ENCODE results near the gene ORAI3.

DNA sequence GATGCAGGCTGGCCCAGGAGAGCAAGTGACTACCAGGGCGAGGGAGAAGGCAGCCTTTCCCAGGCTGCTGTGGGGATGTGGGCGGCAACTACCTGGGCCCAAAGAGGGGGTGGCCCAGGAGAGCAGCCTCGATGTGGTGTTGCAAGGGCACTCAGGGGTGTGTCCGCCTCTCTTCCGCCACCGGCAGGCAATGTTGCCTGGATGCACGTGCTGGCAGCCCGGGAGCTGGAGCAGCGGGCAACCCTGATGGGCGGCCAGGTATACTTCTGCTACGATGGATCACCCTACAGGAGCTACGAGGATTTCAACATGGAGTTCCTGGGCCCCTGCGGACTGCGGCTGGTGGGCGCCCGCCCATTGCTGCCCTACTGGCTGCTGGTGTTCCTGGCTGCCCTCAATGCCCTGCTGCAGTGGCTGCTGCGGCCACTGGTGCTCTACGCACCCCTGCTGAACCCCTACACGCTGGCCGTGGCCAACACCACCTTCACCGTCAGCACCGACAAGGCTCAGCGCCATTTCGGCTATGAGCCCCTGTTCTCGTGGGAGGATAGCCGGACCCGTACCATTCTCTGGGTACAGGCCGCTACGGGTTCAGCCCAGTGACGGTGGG, 38.8 kb downstream of the ORAI3 start:
- TF ChIP-seq, protein P1, sequence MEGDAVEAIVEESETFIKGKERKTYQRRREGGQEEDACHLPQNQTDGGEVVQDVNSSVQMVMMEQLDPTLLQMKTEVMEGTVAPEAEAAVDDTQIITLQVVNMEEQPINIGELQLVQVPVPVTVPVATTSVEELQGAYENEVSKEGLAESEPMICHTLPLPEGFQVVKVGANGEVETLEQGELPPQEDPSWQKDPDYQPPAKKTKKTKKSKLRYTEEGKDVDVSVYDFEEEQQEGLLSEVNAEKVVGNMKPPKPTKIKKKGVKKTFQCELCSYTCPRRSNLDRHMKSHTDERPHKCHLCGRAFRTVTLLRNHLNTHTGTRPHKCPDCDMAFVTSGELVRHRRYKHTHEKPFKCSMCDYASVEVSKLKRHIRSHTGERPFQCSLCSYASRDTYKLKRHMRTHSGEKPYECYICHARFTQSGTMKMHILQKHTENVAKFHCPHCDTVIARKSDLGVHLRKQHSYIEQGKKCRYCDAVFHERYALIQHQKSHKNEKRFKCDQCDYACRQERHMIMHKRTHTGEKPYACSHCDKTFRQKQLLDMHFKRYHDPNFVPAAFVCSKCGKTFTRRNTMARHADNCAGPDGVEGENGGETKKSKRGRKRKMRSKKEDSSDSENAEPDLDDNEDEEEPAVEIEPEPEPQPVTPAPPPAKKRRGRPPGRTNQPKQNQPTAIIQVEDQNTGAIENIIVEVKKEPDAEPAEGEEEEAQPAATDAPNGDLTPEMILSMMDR (IDR thresholded peaks at IDR 0.05; ENCODE audit: borderline replicate concordance, extremely low read depth, low read length, poor library complexity, severe bottlenecking): no peak
- no peak for TF ChIP-seq EZH2 (IDR thresholded peaks at IDR 0.05; ENCODE audit: borderline replicate concordance, low read depth, low read length, severe bottlenecking)
